Naive thymus-derived CD4-positive, alpha-beta T cell (primary cell): ENCODE results near the gene PCBP3. TPM values are rescaled to one million over a fixed set of nuclear protein-coding genes. Genes with fewer than 3 reads are reported as not detected.

Experiments
- ATAC-seq: fragments of 150-1000 bp; cut with Tn5 transposase; 2 replicates; pipeline ENCODE4 v1.10.0; 2021; ENCODE audit warnings: mild to moderate bottlenecking, moderate library complexity
- CTCF ChIA-PET: fragments of 350-600 bp; sonication (Branson Sonifier 250); formaldehyde crosslinking; loops from one replicate; lab custom pipeline; 2021; ENCODE audit warnings: antibody characterized with exemption; lab: Charles Lee
- POLR2A ChIA-PET: fragments of 350-600 bp; sonication (Branson Sonifier 250); formaldehyde crosslinking; loops from one replicate; lab custom pipeline; 2021; ENCODE audit warnings: antibody characterized with exemption, inconsistent platforms; lab: Charles Lee
- DNase-seq, 9 donors: peaks; one replicate each; pipeline versions ENCODE4 v3.0.0 to v3.0.0-alpha.2; 2020 to 2022; ENCODE audit warnings: mixed read lengths in 1 of 9
- H3K27ac ChIP-seq: one replicate; pipeline ENCODE4 v1.7.0; 2013; ENCODE audit warnings: mild to moderate bottlenecking, low read depth, low read length, moderate library complexity
- H3K27me3 ChIP-seq, 2 donors: one replicate each; pipeline ENCODE4 v1.7.0; 2013; ENCODE audit warnings: low read length in 2 of 2, mild to moderate bottlenecking in 2 of 2, moderate library complexity in 2 of 2; ENCODE audit not compliant: control insufficient read depth in 2 of 2, insufficient read depth in 2 of 2
- H3K36me3 ChIP-seq, 3 experiments: 1 replicate in 2 of 3; 2 replicates in 1 of 3; pipeline ENCODE4 v1.7.0; 2013; ENCODE audit warnings: low read length in 3 of 3, mild to moderate bottlenecking in 3 of 3, moderate library complexity in 1 of 3; ENCODE audit not compliant: insufficient read depth in 3 of 3, control insufficient read depth in 2 of 3
- H3K4me1 ChIP-seq, 2 donors: one replicate each; pipeline ENCODE4 v1.7.0; 2013; ENCODE audit warnings: low read length in 2 of 2, mild to moderate bottlenecking in 2 of 2, moderate library complexity in 1 of 2; ENCODE audit not compliant: control insufficient read depth in 2 of 2, insufficient read depth in 2 of 2
- H3K4me3 ChIP-seq: 2 replicates; pipeline ENCODE4 v1.7.0; 2013; ENCODE audit warnings: mild to moderate bottlenecking, low read length
- H3K9me3 ChIP-seq, 3 experiments: 1 replicate in 2 of 3; 2 replicates in 1 of 3; pipeline ENCODE4 v1.7.0; 2013; ENCODE audit warnings: low read length in 3 of 3; ENCODE audit not compliant: control insufficient read depth in 2 of 3
- H3K27ac Mint-ChIP-seq, 9 donors: one replicate each; pipeline ENCODE4 v1.8.0; 2020 to 2022; ENCODE audit warnings: mixed read lengths in 9 of 9, mild to moderate bottlenecking in 8 of 9, moderate library complexity in 5 of 9, inconsistent platforms in 2 of 9
- H3K27me3 Mint-ChIP-seq, 5 donors: one replicate each; pipeline ENCODE4 v1.8.0; 2021 to 2022; ENCODE audit warnings: mixed read lengths in 5 of 5, mild to moderate bottlenecking in 1 of 5
- H3K36me3 Mint-ChIP-seq, 5 donors: one replicate each; pipeline ENCODE4 v1.8.0; 2020 to 2022; ENCODE audit warnings: mixed read lengths in 5 of 5, mild to moderate bottlenecking in 3 of 5, inconsistent platforms in 1 of 5
- H3K4me1 Mint-ChIP-seq, 7 donors: one replicate each; pipeline ENCODE4 v1.8.0; 2020 to 2022; ENCODE audit warnings: mixed read lengths in 7 of 7, mild to moderate bottlenecking in 3 of 7, inconsistent platforms in 1 of 7
- H3K4me3 Mint-ChIP-seq, 10 donors: one replicate each; pipeline ENCODE4 v1.8.0; 2020 to 2022; ENCODE audit warnings: mild to moderate bottlenecking in 10 of 10, mixed read lengths in 10 of 10, moderate library complexity in 6 of 10, inconsistent platforms in 2 of 10
- H3K9me3 Mint-ChIP-seq, 11 donors: one replicate each; pipeline ENCODE4 v1.8.0; 2020 to 2022; ENCODE audit warnings: mixed read lengths in 11 of 11, mild to moderate bottlenecking in 4 of 11, inconsistent platforms in 1 of 11, moderate library complexity in 1 of 11
- intact Hi-C, 2 donors: fragments of 100-400 bp; cut with micrococcal nuclease; formaldehyde crosslinking; loops; one replicate each; pipeline ENCODE4 v1.15.1; 2023
- polyA plus RNA-seq, 2 donors: library from polyadenylated mRNA; unstranded; fragments of 300-500 nt; fragmentation: Illumina TruSeq; gene quantifications; one replicate each; pipeline ENCODE4 v1.2.3, GENCODE V29; 2021
- total RNA-seq, 6 experiments: library from RNA in 5 of 6; stranded (reverse) in 5 of 6; gene quantifications; 1 replicate in 5 of 6; 2 replicates in 1 of 6; pipeline ENCODE4 v1.2.3 and lab custom pipeline; 2021 to 2026

PCBP3 gene
- total and polyA plus RNA-seq, 7 experiments from 2014 or later, result 1.2 to 5.2 (median 1.6) TPM

DNA sequence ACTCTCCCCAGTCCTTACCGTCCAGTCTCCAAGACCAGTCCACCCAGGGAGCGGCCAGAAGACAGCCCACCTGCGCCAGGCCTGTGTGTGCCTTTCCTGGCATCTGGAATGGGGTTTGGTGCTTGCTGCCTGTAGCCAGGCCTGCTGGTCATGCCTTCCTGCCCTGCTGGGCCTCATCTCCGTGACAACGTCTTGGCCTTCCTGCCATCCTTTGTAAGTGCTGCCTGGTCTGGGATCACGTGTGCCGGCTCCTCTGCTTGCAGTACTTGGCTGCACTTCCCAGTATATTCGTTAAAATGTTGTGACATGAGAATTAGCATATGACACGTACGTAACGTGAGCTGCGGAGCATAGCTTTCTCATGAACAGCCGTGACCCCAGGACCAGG lies 192.7 kb downstream of the PCBP3 start:
- no peaks in the 10 kb centered on the region for H3K27me3 Mint-ChIP-seq

DNA sequence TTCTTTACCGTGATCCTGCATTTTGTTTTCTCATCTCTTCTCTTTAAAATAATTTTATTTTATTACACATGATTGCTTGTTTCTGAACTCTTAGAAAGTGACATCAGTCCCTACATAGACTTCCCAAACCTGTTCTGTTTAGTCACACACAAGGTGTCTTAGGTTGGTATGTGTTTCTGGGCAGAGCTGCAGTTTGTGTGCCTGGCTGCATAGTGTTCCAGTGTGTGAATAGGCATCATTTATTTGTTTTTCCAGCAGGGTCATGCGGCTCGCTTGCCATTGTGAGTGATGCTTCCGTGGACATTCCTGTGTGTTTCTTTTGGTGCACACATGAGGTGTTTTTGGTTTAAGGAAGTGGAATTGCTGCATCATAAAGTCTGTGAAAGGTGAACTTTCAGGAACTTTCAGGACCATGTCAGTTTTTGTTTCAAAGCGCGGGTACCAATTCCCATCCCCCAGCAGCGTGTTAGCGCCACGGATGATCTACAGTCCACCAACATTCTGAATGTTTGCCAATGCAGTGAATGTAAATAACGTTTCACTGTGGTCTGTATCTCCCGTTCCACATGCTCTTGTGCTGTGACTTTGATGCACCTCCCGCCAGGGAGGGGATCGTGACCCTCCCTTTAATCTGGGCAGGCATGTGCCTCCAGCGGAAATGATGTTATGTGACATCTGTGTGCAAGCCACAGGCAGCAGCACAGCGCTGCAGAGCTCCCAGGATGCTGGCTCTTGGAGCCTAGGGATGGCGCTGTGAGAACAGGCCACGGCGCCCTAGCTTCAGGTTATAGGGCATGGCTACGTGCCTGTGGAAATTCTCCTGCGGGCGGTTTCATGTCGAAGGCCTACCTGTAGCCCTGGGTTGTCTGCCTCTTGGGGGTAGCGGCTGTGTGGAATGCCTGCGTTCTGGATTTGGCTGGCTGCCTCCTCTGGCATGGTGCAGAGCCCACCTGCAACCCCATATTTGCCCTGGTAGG lies 193.5 kb downstream of the PCBP3 start:
- peaks cover 0 to 15% (median 8%) of the 10 kb centered on the region in 11 donors for H3K9me3 Mint-ChIP-seq
- intact Hi-C loops, result no loop called here
- peaks cover 2 to 11% (median 11%) of the 10 kb centered on the region in 5 donors for H3K36me3 Mint-ChIP-seq
- no peak overlapping the region for H3K4me3 Mint-ChIP-seq
- no peak overlapping the region for H3K27ac Mint-ChIP-seq
- H3K27me3 ChIP-seq, result no peaks in the 10 kb centered on the region
- H3K4me1 Mint-ChIP-seq, result no peaks in the 10 kb centered on the region
- no peaks in the 10 kb centered on the region for H3K36me3 ChIP-seq
- H3K27ac ChIP-seq, result no peak overlapping the region
- POLR2A ChIA-PET, result no interaction called here
- CTCF ChIA-PET, result interaction anchor here (0.9 kb wide), 1 partner anchor 12 kb away, joined by 3 read pairs; no protein-coding TSS in a partner anchor
- H3K9me3 ChIP-seq, result peaks cover 0 to 7% (median 0%) of the 10 kb centered on the region in 3 experiments
- ATAC-seq (no peak), DNase-seq (no peak)
- H3K4me3 ChIP-seq, result no peak overlapping the region
- H3K4me1 ChIP-seq, result no peaks in the 10 kb centered on the region
- no peaks in the 10 kb centered on the region for H3K27me3 Mint-ChIP-seq

More for the DNA sequence above, 192.7 kb downstream of the PCBP3 start:
- CTCF ChIA-PET, result no interaction called here
- Histone ChIP-seq H3K27ac (no peak overlapping the region), H3K4me1 (no peaks in the 10 kb centered on the region), H3K27me3 (no peaks in the 10 kb centered on the region), H3K36me3 (no peaks in the 10 kb centered on the region), H3K4me3 (no peak overlapping the region), H3K9me3 (peaks cover 0 to 7% (median 0%) of the 10 kb centered on the region in 3 experiments)
- DNase-seq (peak in 1 of 9 donors; percentile 4), ATAC-seq (no peak)
- peaks cover 0 to 10% (median 3%) of the 10 kb centered on the region in 11 donors for H3K9me3 Mint-ChIP-seq
- intact Hi-C loops, result no loop called here
- peaks cover 0 to 4% (median 4%) of the 10 kb centered on the region in 5 donors for H3K36me3 Mint-ChIP-seq
- POLR2A ChIA-PET, result no interaction called here
- no peaks in the 10 kb centered on the region for H3K4me1 Mint-ChIP-seq
- no peak overlapping the region for H3K27ac Mint-ChIP-seq
- no peak overlapping the region for H3K4me3 Mint-ChIP-seq

DNA sequence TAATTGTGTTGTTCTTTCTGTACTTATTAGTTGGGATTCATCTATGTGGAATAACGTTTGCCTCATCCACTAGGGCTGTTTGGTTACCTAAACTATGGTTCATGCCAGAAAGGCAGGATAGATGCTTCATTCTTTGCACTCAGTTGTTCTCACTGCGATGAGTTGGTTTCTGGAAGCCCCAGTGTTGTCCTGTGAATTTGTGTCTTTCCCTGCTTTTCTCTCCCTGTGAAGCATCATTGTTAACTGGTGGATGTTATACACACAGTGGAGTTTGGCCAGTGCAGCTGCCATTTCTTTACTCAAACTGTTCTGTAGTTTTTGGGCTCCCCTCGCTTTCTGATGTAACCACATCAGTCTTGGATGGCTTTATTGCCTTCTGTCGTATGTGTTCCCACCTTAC lies 194.4 kb downstream of the PCBP3 start:
- Mint-ChIP-seq H3K4me1 (no peaks in the 10 kb centered on the region), H3K36me3 (peaks cover 3 to 13% (median 12%) of the 10 kb centered on the region in 5 donors), H3K27ac (no peak overlapping the region), H3K9me3 (peaks cover 0 to 18% (median 9%) of the 10 kb centered on the region in 11 donors), H3K27me3 (no peaks in the 10 kb centered on the region), H3K4me3 (no peak overlapping the region)
- H3K4me3 ChIP-seq, result no peak overlapping the region
- ChIA-PET CTCF (no interaction called here), POLR2A (no interaction called here)
- DNase-seq (no peak), ATAC-seq (no peak)
- H3K36me3 ChIP-seq, result no peaks in the 10 kb centered on the region
- H3K27me3 ChIP-seq, result no peaks in the 10 kb centered on the region
- H3K27ac ChIP-seq, result no peak overlapping the region
- H3K4me1 ChIP-seq, result no peaks in the 10 kb centered on the region
- H3K9me3 ChIP-seq, result peaks cover 0 to 7% (median 0%) of the 10 kb centered on the region in 3 experiments
- intact Hi-C loops, result no loop called here

DNA sequence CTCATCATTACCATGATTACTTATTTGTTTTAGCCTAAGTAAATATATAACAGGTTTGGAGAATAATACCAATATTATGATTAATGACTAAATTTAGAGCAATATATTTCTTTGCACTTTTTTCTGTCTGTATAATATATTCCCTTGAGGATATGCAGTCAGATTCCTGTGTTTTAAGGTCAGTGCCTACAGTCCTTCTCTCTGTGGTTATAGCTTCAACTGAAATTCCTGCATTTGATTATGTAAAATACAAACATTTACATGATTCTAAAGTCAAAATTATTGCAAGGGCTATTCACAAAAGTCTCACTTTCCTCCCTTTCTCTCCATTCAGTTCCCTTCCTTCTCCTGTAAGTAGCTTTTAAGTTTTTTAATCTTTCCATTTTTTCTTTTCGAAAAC lies 195.1 kb downstream of the PCBP3 start:
- H3K27me3 Mint-ChIP-seq, result no peaks in the 10 kb centered on the region
- peaks cover 0 to 18% (median 9%) of the 10 kb centered on the region in 11 donors for H3K9me3 Mint-ChIP-seq
- intact Hi-C loops, result no loop called here
- H3K9me3 ChIP-seq, result peaks cover 0 to 7% (median 0%) of the 10 kb centered on the region in 3 experiments
- H3K4me1 ChIP-seq, result no peaks in the 10 kb centered on the region
- DNase-seq (no peak), ATAC-seq (no peak)
- ChIA-PET POLR2A (interaction anchor here (0.6 kb wide), 1 partner anchor 487 kb away, joined by 3 read pairs; no protein-coding TSS in a partner anchor), CTCF (interaction anchor here (0.6 kb wide), 1 partner anchor 86 kb away, joined by 6 read pairs; no protein-coding TSS in a partner anchor)
- H3K4me3 Mint-ChIP-seq, result no peak overlapping the region
- H3K36me3 ChIP-seq, result no peaks in the 10 kb centered on the region
- H3K27ac ChIP-seq, result no peak overlapping the region
- H3K36me3 Mint-ChIP-seq, result peaks cover 3 to 13% (median 12%) of the 10 kb centered on the region in 5 donors
- H3K27ac Mint-ChIP-seq, result no peak overlapping the region
- no peaks in the 10 kb centered on the region for H3K27me3 ChIP-seq
- no peaks in the 10 kb centered on the region for H3K4me1 Mint-ChIP-seq
- H3K4me3 ChIP-seq, result no peak overlapping the region

DNA sequence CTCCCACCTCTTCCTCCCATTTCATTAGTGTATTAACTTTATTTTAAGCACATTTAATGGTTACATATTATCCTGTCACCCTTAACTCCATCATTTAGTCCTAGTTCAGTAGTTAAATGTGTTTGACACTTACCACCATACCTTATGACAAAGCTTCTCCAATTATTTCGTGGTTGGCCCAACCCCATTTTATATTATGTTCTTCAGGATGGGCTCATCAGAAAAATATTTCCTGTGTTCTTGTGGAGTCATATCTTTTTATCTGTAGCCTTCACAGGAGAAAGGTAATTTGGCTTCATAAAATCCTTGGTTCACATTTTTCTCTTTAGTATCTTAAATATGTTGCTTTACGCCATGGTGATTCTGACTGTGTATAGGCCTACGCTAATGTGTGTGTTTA lies 195.7 kb downstream of the PCBP3 start:
- ATAC-seq (no peak), DNase-seq (no peak)
- Histone ChIP-seq H3K4me1 (no peaks in the 10 kb centered on the region), H3K27me3 (no peaks in the 10 kb centered on the region), H3K27ac (no peak overlapping the region), H3K36me3 (no peaks in the 10 kb centered on the region), H3K9me3 (peaks cover 0 to 7% (median 0%) of the 10 kb centered on the region in 3 experiments), H3K4me3 (no peak overlapping the region)
- H3K9me3 Mint-ChIP-seq, result peaks cover 0 to 18% (median 9%) of the 10 kb centered on the region in 11 donors
- no peaks in the 10 kb centered on the region for H3K27me3 Mint-ChIP-seq
- H3K27ac Mint-ChIP-seq, result no peak overlapping the region
- H3K36me3 Mint-ChIP-seq, result peaks cover 3 to 13% (median 12%) of the 10 kb centered on the region in 5 donors
- no peaks in the 10 kb centered on the region for H3K4me1 Mint-ChIP-seq
- POLR2A ChIA-PET, result no interaction called here
- CTCF ChIA-PET, result no interaction called here
- no peak overlapping the region for H3K4me3 Mint-ChIP-seq
- intact Hi-C loops, result no loop called here

DNA sequence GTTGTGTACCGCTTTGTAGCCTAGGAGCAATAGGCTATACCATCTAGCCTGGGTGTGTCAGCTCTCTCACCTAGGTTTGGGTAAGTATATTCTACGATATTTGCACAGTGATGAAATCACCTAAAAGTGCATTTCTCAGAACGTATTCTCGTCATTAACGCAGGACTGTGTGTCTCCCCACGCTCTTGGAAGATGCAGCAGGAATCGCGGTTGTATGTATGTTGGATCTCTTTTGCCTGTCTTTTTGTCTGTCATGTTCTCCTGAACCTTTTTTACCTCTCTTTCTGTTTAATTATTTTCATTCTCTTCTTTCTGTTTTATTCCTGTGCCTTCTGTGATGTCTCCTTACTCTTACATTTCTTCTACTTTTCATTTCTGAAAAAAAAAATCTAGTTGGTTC lies 197.5 kb downstream of the PCBP3 start:
- Histone ChIP-seq H3K36me3 (no peaks in the 10 kb centered on the region), H3K27me3 (no peaks in the 10 kb centered on the region), H3K4me1 (peaks cover 0 to 7% of the 10 kb centered on the region in 2 donors), H3K4me3 (no peak overlapping the region), H3K27ac (no peak overlapping the region), H3K9me3 (peaks cover 0 to 7% (median 0%) of the 10 kb centered on the region in 3 experiments)
- Mint-ChIP-seq H3K27ac (no peak overlapping the region), H3K4me1 (peaks cover 0 to 13% (median 8%) of the 10 kb centered on the region in 7 donors), H3K27me3 (no peaks in the 10 kb centered on the region), H3K36me3 (peaks cover 3 to 13% (median 12%) of the 10 kb centered on the region in 5 donors), H3K4me3 (no peak overlapping the region), H3K9me3 (peaks cover 0 to 18% (median 9%) of the 10 kb centered on the region in 11 donors)
- intact Hi-C loops, result no loop called here
- ChIA-PET CTCF (interaction anchor here (1.1 to 1.2 kb wide), 2 partner anchors 82 to 363 kb away, joined by 3 to 4 read pairs; no protein-coding TSS in a partner anchor), POLR2A (no interaction called here)
- ATAC-seq, result no peak
- DNase-seq, result no peak
